ENCODE results near the gene FAM83E.
"Not testable (repeated sequence)": the region's sequence is repeated elsewhere in the genome, so short reads cannot be mapped to it uniquely, and the experiment has no call there.

Gene FAM83E

GRCh38 chr19:48635966-48636858, 21.3 kb upstream of the FAM83E start:
- H3K4me3 ChIP-seq (ENCODE audit: low read length) = peak overlapping the region; percentile 69
- no peak for TF ChIP-seq ZNF274 (IDR thresholded peaks at IDR 0.05; ENCODE audit: low read depth, low read length)

DNA sequence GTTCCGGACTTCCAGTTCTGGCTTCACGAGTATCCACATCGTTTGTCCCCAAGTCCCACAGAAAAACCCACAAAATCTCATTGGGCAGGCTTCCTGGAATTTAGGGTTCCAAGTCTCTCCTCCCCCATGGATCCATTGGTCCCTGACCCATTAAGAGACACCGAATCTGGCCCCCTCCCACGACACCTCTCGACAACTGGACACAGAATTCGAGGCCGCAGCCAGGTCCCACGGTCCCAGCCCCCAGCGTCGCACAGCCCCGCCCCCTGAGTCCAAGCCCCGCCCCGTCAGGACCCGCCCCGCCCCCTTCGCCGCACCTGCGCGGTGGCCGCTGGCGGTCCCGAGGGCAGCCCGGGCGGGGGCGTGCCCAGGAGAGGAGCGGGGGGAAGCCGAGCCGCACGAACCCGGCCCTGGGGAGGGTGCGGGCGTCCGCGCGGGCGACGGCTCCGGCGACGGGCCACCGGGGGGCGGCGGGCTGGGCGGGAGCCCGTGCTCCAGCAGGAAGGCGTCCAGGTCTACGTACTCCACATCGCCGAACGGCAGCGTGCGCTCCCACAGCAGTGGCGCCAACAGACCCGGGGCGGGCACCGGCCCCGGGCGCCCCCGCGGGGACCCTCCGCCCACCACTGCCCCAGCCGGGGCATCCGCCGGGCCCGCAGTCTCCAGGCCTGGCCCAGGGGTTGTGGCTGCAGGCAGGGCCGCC, 20.5 kb upstream of the FAM83E start:
- peak overlapping the region; percentile 69 for H3K4me3 ChIP-seq (ENCODE audit: low read length)
- TF ChIP-seq ZNF274 (IDR thresholded peaks at IDR 0.05; ENCODE audit: low read depth, low read length) = no peak

DNA sequence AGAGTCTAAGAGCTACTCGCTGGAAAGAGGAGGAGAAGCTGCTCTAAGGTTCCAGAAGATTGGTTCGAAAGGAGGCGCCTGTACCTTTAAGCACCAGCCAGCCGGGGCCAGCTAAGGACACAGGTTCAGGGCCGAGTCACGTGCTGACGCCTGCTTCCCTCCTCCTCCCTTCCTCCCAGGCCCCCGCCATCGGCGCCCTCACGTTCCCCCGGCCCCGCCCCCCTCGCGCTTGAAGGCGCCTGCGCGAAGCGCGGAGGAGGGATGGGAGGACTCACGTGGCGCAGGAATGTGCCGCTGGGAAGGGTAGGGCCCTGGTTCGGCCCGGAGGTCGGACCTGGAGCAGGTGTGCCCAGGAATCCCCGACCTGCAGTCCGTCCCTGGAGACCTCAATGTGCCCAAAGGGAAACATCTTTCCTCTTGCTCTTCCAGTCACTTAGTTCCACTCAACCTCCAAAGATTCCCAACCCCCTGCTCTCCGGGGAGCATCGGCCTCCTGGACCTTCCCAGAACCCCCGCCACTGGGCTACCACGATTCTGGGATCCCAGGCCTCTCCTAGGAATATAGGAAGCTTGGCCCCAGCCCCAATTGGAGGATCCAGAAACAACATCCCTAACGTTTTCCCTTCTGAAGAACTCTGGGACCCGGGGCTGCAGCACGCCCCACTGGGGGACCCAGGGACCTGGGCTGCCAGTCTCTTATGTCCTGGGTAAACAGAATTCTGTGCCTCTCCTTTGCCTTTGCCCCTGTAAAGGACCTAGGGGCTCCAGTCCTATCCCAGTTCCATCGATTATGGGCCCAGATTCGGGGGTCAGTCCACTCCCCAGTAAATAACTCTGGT, 19.8 kb upstream of the FAM83E start:
- TF ChIP-seq ZNF274 (IDR thresholded peaks at IDR 0.05; ENCODE audit: low read depth, low read length) = no peak

GRCh38 chr19:48634036-48634342, 19.1 kb upstream of the FAM83E start:
- no peak for TF ChIP-seq ZNF274 (IDR thresholded peaks at IDR 0.05; ENCODE audit: low read depth, low read length)

More for the DNA sequence above, 19.8 kb upstream of the FAM83E start:
- peak overlapping the region; percentile 48; the same call in 1 of the 2 replicates for H3K4me3 ChIP-seq (ENCODE audit: low read length)

GRCh38 chr19:48633148-48634035, 18.5 kb upstream of the FAM83E start:
- H3K4me3 ChIP-seq (ENCODE audit: low read length) = peak overlapping the region; percentile 48; the same call in 1 of the 2 replicates
- TF ChIP-seq ZNF274 (IDR thresholded peaks at IDR 0.05; ENCODE audit: low read depth, low read length) = no peak

More at GRCh38 chr19:48634036-48634342, 19.1 kb upstream of the FAM83E start:
- H3K4me3 ChIP-seq (ENCODE audit: low read length) = peak overlapping the region; percentile 48; the same call in 1 of the 2 replicates

- H3K4me3 ChIP-seq (ENCODE audit: low read length) = no peak overlapping the region
- TF ChIP-seq ZNF274 (IDR thresholded peaks at IDR 0.05; ENCODE audit: low read depth, low read length) = no peak
Measured at GRCh38 chr19:48632692-48633147, 17.8 kb upstream of the FAM83E start.

DNA sequence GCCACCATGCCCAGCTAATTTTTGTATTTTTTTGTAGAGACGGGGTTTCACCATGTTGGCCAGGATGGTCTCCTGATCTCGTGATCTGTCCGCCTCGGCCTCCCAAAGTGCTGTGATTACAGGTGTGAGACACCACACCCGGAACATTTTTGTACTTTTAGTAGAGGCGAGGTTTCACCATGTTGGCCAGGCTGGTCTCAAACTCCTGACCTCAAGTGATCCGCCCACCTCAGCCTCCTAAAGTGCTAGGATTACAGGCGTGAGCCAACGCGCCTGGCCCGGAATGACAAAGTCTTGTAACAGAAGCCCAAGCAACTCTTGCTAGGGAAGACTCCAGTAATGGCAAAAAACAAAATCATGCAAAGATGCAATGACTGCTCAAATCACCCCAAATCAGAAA, 17.4 kb upstream of the FAM83E start:
- H3K4me3 ChIP-seq (ENCODE audit: low read length) = not testable (repeated sequence)

DNA sequence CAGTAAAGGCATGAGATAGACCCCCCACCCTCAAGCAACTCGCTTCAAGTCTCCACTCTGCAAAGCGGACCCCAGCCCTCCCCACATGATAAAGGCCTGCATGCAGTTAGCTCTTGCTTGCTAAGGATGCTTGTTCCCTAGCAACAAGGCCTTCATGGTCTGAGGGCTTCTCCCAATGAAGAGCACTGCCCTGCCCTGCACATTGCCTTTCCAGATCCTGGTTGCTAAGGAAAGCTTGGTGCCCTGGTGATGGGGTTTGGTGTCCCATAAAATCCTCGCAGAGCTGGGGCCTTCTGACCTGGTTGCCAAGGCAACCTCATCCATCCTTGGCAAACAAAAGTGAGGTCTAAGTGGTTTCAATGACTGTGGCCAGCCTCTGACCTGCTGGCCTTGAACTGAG, 16.3 kb upstream of the FAM83E start:
- TF ChIP-seq ZNF274 (IDR thresholded peaks at IDR 0.05; ENCODE audit: low read depth, low read length) = no peak
- H3K4me3 ChIP-seq (ENCODE audit: low read length) = no peak overlapping the region

DNA sequence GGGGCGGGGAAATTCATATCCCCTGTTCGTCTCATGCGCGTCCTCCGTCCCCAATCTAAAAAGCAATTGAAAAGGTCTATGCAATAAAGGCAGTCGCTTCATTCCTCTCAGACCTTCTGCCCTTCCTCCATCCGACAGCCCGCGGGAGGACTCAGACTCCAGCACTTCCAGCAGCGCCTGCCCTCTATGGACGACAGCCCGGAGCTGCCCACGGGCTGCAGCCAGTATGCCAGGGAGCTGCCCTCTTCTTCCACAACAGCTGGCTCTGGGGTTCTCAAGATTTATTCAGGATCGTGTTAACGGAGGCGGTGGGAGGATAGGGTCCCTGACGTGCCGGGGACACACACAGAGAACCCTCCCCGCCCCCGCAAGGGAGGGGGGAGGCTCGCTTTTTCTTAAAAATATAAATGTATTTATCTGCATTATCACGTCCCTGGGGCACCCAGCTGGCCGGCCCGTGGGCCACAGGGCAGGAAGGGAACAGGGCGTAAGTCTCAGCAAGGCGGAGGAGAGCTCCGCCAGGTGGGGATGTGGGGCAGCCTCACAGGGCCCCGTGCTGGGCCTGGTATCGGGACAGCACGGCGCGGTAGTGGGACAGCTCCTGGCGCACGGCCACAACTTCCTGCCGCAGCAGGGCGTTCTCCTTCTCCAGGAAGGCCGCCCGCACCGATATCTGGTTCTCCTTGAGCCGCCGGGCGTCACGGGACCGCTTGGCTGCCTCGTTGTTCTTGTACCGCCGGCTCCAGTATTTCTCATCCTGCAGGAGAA, 15.6 kb upstream of the FAM83E start:
- no peak overlapping the region for H3K4me3 ChIP-seq (ENCODE audit: low read length)
- no peak for TF ChIP-seq ZNF274 (IDR thresholded peaks at IDR 0.05; ENCODE audit: low read depth, low read length)

DNA sequence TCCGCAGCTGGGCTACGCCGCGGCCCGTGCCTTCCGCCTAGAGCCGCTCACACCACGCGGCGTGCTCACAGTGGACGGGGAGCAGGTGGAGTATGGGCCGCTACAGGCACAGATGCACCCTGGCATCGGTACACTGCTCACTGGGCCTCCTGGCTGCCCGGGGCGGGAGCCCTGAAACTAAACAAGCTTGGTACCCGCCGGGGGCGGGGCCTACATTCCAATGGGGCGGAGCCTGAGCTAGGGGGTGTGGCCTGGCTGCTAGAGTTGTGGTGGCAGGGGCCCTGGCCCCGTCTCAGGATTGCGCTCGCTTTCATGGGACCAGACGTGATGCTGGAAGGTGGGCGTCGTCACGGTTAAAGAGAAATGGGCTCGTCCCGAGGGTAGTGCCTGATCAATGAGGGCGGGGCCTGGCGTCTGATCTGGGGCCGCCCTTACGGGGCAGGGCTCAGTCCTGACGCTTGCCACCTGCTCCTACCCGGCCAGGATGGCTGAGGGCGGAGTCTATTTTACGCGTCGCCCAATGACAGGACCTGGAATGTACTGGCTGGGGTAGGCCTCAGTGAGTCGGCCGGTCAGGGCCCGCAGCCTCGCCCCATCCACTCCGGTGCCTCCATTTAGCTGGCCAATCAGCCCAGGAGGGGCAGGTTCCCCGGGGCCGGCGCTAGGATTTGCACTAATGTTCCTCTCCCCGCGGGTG, 14.9 kb upstream of the FAM83E start:
- H3K4me3 ChIP-seq (ENCODE audit: low read length) = no peak overlapping the region
- no peak for TF ChIP-seq ZNF274 (IDR thresholded peaks at IDR 0.05; ENCODE audit: low read depth, low read length)

GRCh38 chr19:48629297-48629598, 14.4 kb upstream of the FAM83E start:
- no peak for TF ChIP-seq ZNF274 (IDR thresholded peaks at IDR 0.05; ENCODE audit: low read depth, low read length)

More at GRCh38 chr19:48629297-48629598, 14.4 kb upstream of the FAM83E start:
- no peak overlapping the region for H3K4me3 ChIP-seq (ENCODE audit: low read length)
